HepG2 (cell line): ENCODE data around the gene VAMP5. TPM values are rescaled to one million over a fixed set of nuclear protein-coding genes. Genes with fewer than 3 reads are reported as not detected.
A peak's percentile ranks its signal among the peaks of the same experiment; 100 is the strongest.

Experiments
- ATAC-seq: fragments of 200-7000 bp; cut with Tn5 transposase; 3 replicates; pipeline ENCODE4 v1.9.1; 2020; ENCODE audit warnings: mild to moderate bottlenecking, moderate library complexity
- BruUV-seq: library from RNA; stranded (reverse); fragments of 400-500 nt; replicated peaks from 2 replicates; lab custom pipeline; 2021; lab: Mats Ljungman, UMichigan
- CTCF ChIA-PET: fragments of 300-600 bp; formaldehyde crosslinking; extraction: SDS; loops from one replicate; lab custom pipeline; 2021; ENCODE audit warnings: low total read pairs, inconsistent platforms, low intra/inter-chr PET ratio; lab: Yijun Ruan, JAX
- POLR2A ChIA-PET: fragments of 350-600 bp; sonication (Branson Sonifier 250); formaldehyde crosslinking; loops from one replicate; lab custom pipeline; 2020; ENCODE audit warnings: antibody characterized with exemption, inconsistent platforms; lab: Yijun Ruan, JAX
- DNase-seq: peaks from one replicate; pipeline ENCODE4 v3.0.0-alpha.2; 2015; ENCODE audit warnings: low spot score
- FAIRE-seq: peaks from 3 replicates; lab custom pipeline; 2011; peaks lifted over from hg19 to GRCh38; lab: Jason Lieb, UNC
- H2AFZ ChIP-seq: one replicate; pipeline ENCODE4 v1.6.1; 2011; ENCODE audit warnings: low read length, inconsistent platforms
- H3K27ac ChIP-seq: fragments of 300-600 bp; 3 replicates; pipeline ENCODE4 v1.8.0; 2011; ENCODE audit warnings: mixed run types, mild to moderate bottlenecking, mixed read lengths, low read length, inconsistent platforms; ENCODE audit not compliant: insufficient read depth; ENCODE audit errors: extremely low read length
- H3K27me3 ChIP-seq, 2 experiments: fragments of 200-600 bp in 1 of 2; 2 replicates in 1 of 2; 3 replicates in 1 of 2; pipeline versions ENCODE4 v1.6.0 to v1.8.0; 2011; ENCODE audit warnings: low read length in 2 of 2, mild to moderate bottlenecking in 2 of 2, moderate library complexity in 2 of 2, inconsistent platforms in 1 of 2; ENCODE audit not compliant: insufficient read depth in 2 of 2, control insufficient read depth in 1 of 2
- H3K36me3 ChIP-seq, 2 experiments: fragments of 200-600 bp in 1 of 2; replicated peaks in 1 of 2; 2 replicates in 1 of 2; 3 replicates in 1 of 2; pipeline versions ENCODE4 v1.5.1 to v1.8.0; 2011; ENCODE audit warnings: low read length in 2 of 2, inconsistent platforms in 1 of 2; ENCODE audit not compliant: insufficient read depth in 2 of 2, control insufficient read depth in 1 of 2
- H3K4me1 ChIP-seq: 2 replicates; pipeline ENCODE4 v1.5.1; 2012; ENCODE audit warnings: low read length, inconsistent platforms; ENCODE audit not compliant: insufficient read depth
- H3K4me2 ChIP-seq: 2 replicates; pipeline ENCODE4 v1.6.0; 2011; ENCODE audit warnings: low read depth, low read length, inconsistent platforms
- H3K4me3 ChIP-seq, 3 experiments: fragments of 200-600 bp in 1 of 3; sonication (generic), shearing (Covaris generic) in 1 of 3; replicated peaks in 1 of 3; 2 replicates each; pipeline ENCODE4 v1.5.1; 2011 to 2016; ENCODE audit warnings: low read length in 3 of 3, inconsistent platforms in 2 of 3, low read depth in 2 of 3, mild to moderate bottlenecking in 2 of 3, control low read depth in 1 of 3, mixed read lengths in 1 of 3; ENCODE audit not compliant: insufficient read depth in 1 of 3
- H3K79me2 ChIP-seq: one replicate; pipeline ENCODE4 v1.6.1; 2011; ENCODE audit warnings: low read length, inconsistent platforms; ENCODE audit not compliant: insufficient read depth
- H3K9ac ChIP-seq: 2 replicates; pipeline ENCODE4 v1.6.0; 2011; ENCODE audit warnings: mild to moderate bottlenecking, low read depth, low read length, inconsistent platforms; ENCODE audit not compliant: insufficient read depth
- H3K9me3 ChIP-seq: 2 replicates; pipeline ENCODE4 v1.5.1; 2012; ENCODE audit warnings: mild to moderate bottlenecking, low read length
- H4K20me1 ChIP-seq: 2 replicates; pipeline ENCODE4 v1.6.0; 2011; ENCODE audit warnings: inconsistent platforms, mild to moderate bottlenecking, low read length, moderate library complexity; ENCODE audit not compliant: insufficient read depth
- BCL6 ChIP-seq: IDR thresholded peaks from 2 replicates; pipeline ENCODE4 v1.6.1; 2016; ENCODE audit warnings: missing genetic modification reagents, missing compliant biosample characterization
- DNMT1 ChIP-seq: sonication (generic); formaldehyde crosslinking; IDR thresholded peaks from 2 replicates; pipeline ENCODE4 v1.5.1; 2020; ENCODE audit warnings: mild to moderate bottlenecking, missing genetic modification reagents
- DRAP1 ChIP-seq: IDR thresholded peaks from 2 replicates; pipeline ENCODE4 v1.6.1; 2016; ENCODE audit warnings: missing genetic modification reagents, missing compliant biosample characterization
- HNF4G ChIP-seq, 2 experiments: sonication (generic) in 1 of 2; formaldehyde crosslinking in 1 of 2; IDR thresholded peaks; 2 replicates each; pipeline versions ENCODE4 v1.4.0 to v1.6.1; 2011 to 2020; ENCODE audit warnings: borderline replicate concordance in 2 of 2, low read depth in 2 of 2, mild to moderate bottlenecking in 2 of 2, low read length in 1 of 2, missing genetic modification reagents in 1 of 2, moderate library complexity in 1 of 2
- MIER2 ChIP-seq: IDR thresholded peaks from 2 replicates; pipeline ENCODE4 v1.6.1; 2016; ENCODE audit warnings: missing biosample characterization, missing genetic modification reagents
- POLR2G ChIP-seq: fragments of 200-400 bp; formaldehyde crosslinking; IDR thresholded peaks from 2 replicates; pipeline ENCODE4 v1.6.1; 2018; ENCODE audit warnings: mild to moderate bottlenecking, low read depth, low read length, moderate library complexity
- PRDM15 ChIP-seq: sonication (generic); formaldehyde crosslinking; IDR thresholded peaks from 2 replicates; pipeline ENCODE4 v1.4.0; 2020; ENCODE audit warnings: missing genetic modification reagents
- SKIL ChIP-seq: sonication (generic); formaldehyde crosslinking; IDR thresholded peaks from 2 replicates; pipeline ENCODE4 v1.8.0; 2022; ENCODE audit warnings: missing genetic modification reagents, mild to moderate bottlenecking, moderate library complexity, borderline replicate concordance
- SNAI1 ChIP-seq: sonication (generic); formaldehyde crosslinking; IDR thresholded peaks from 2 replicates; pipeline ENCODE4 v1.5.0; 2020; ENCODE audit warnings: mild to moderate bottlenecking, missing genetic modification reagents, borderline replicate concordance
- SNRNP70 ChIP-seq: fragments of 200-400 bp; formaldehyde crosslinking; IDR thresholded peaks from 2 replicates; pipeline ENCODE4 v1.6.1; 2017; ENCODE audit warnings: mild to moderate bottlenecking, low read depth, low read length, moderate library complexity
- STAG1 ChIP-seq: sonication (generic); formaldehyde crosslinking; IDR thresholded peaks from 2 replicates; pipeline ENCODE4 v1.4.0; 2020; ENCODE audit warnings: missing genetic modification reagents
- TRIM24 ChIP-seq: sonication (generic); formaldehyde crosslinking; IDR thresholded peaks from 2 replicates; pipeline ENCODE4 v1.8.0; 2022; ENCODE audit warnings: mild to moderate bottlenecking, missing genetic modification reagents
- ZNF17 ChIP-seq: sonication (generic); formaldehyde crosslinking; IDR thresholded peaks from 2 replicates; pipeline ENCODE4 v1.5.0; 2020; ENCODE audit warnings: mild to moderate bottlenecking, missing genetic modification reagents
- ZNF225 ChIP-seq: sonication (generic); formaldehyde crosslinking; IDR thresholded peaks from 2 replicates; pipeline ENCODE4 v1.4.0; 2020; ENCODE audit warnings: mild to moderate bottlenecking, missing genetic modification reagents
- ZNF883 ChIP-seq: sonication (generic); formaldehyde crosslinking; IDR thresholded peaks from 2 replicates; pipeline ENCODE4 v1.5.1; 2020; ENCODE audit warnings: mild to moderate bottlenecking, missing genetic modification reagents; ENCODE audit errors: not compliant biosample characterization
- WGBS: methylation state at CpG from one replicate; pipeline ENCODE4 v1.1.6; 2017; ENCODE audit warnings: low lambda C conversion rate; 5-methylcytosine and 5-hydroxymethylcytosine counted together
- in situ Hi-C: cut with HindIII; loops from 2 replicates; pipeline ENCODE4 v1.10.0; 2017; ENCODE audit warnings: low pct_unique_long_range_greater_than_20kb; ENCODE audit not compliant: extremely low pct_ligation_motif_present
- intact Hi-C: fragments of 100-400 bp; cut with micrococcal nuclease; formaldehyde crosslinking; loops from one replicate; pipeline ENCODE4 v1.10.0; 2022; ENCODE audit not compliant: unreplicated experiment
- polyA plus RNA-seq, 8 experiments: library from polyadenylated mRNA; depleted of rRNA in 3 of 8; stranded (reverse) in 7 of 8; unstranded in 1 of 8; fragments of >200 nt; fragmentation: Illumina TruSeq in 4 of 8; extraction: Trizol in 4 of 8; gene quantifications; 2 replicates each; pipeline versions ENCODE4 v1.2.1 to v1.2.3, GENCODE V29; 2011 to 2016; ENCODE audit warnings: low read depth in 4 of 8, missing spikeins in 1 of 8, mixed read lengths in 1 of 8; ENCODE audit not compliant: insufficient read depth in 1 of 8
- total RNA-seq, 5 experiments: library from RNA; depleted of rRNA; stranded (reverse); fragments of >200 nt; fragmentation: Illumina TruSeq; extraction: Trizol; gene quantifications; 2 replicates each; pipeline ENCODE4 v1.2.3, GENCODE V29; 2016; ENCODE audit warnings: low read depth in 1 of 5

Gene VAMP5
- total and polyA plus RNA-seq, 2 of the 13 experiments (the other 11 are each of a cell fraction or from before 2014, with no cell fraction given), result 7.2 to 56.7 TPM

- TF ChIP-seq PRDM15, result peak; percentile 55; the same call in 1 of the 2 replicates
- TF ChIP-seq, all 625 proteins: peak for 7
Measured at GRCh38 chr2:85579266-85579935, 4.8 kb upstream of the VAMP5 start (continued).

DNA sequence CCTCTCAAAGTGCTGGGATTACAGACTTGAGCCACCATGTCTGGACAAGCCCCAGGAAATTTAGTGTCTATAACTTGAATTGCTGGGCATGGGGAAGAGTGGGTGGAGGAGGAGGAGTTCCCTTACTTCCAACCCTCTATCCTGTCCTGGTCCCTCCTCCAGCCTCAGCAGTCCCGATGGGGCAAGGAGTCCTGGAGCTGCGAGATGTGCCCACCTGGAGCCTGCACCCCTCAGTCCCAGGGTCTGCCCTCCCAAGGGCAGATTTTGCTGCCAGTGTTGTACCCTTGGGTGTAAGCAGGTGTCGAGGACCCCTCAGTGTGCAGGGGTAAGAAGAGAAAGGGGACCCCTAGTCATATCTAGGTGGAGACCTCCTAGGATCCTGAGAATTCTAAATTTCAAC is 4.0 kb upstream of the VAMP5 start:
- in situ Hi-C loops, result no loop called here
- no peak overlapping the region for H3K9ac ChIP-seq
- H3K9me3 ChIP-seq, result no peaks in the 10 kb centered on the region
- no peak for TF ChIP-seq MIER2 (CRISPR knock-in tag)
- TF ChIP-seq SNRNP70, result no peak
- TF ChIP-seq POLR2G, result no peak
- TF ChIP-seq TRIM24 (CRISPR knock-in tag), result no peak
- TF ChIP-seq ZNF225, result no peak
- no peak for TF ChIP-seq SKIL (CRISPR knock-in tag)
- TF ChIP-seq DNMT1, result no peak
- no peak for TF ChIP-seq DRAP1
- no peak for TF ChIP-seq BCL6
- TF ChIP-seq ZNF17 (CRISPR knock-in tag), result no peak
- no peak for TF ChIP-seq SNAI1 (CRISPR knock-in tag)
- TF ChIP-seq ZNF883, result no peak
- TF ChIP-seq HNF4G (IDR thresholded peaks at IDR 0.05; ENCODE audit: borderline replicate concordance, low read depth, low read length), result no peak
- TF ChIP-seq HNF4G (CRISPR knock-in tag; IDR thresholded peaks at IDR 0.05; ENCODE audit: borderline replicate concordance, low read depth), result no peak
- no peak for TF ChIP-seq STAG1
- peaks cover 70% of the 10 kb centered on the region for H3K4me1 ChIP-seq
- H3K4me3 ChIP-seq, result no peak overlapping the region
- H3K36me3 ChIP-seq, result peaks cover 0 to 7% of the 10 kb centered on the region in 2 experiments; a peak in 4 of 5 replicates
- ATAC-seq (no peak), FAIRE-seq (no peak), DNase-seq (no peak)
- intact Hi-C loops, result no loop called here
- no peaks in the 10 kb centered on the region for H4K20me1 ChIP-seq
- POLR2A ChIA-PET, result interaction anchor here (0.8 to 12.7 kb wide), 5 partner anchors 8 to 138 kb away, joined by 3 to 201 read pairs (median 71); partner anchors contain the start of genes GGCX, RNF181 and TMEM150A
- WGBS, result 88% methylated on average over 3 of the region's 3 CpGs
- no peak overlapping the region for H2AFZ ChIP-seq
- peaks cover 12% of the 10 kb centered on the region for H3K79me2 ChIP-seq
- H3K4me2 ChIP-seq, result no peak overlapping the region
- no peak overlapping the region for H3K27ac ChIP-seq
- no peaks in the 10 kb centered on the region; a peak in 1 of 5 replicates for H3K27me3 ChIP-seq
- CTCF ChIA-PET, result no interaction called here
- no TSS peak for BruUV-seq
